Bronchial epithelial cell (primary cell): ENCODE results near the gene ZNFX1. TPM values are rescaled to one million over a fixed set of nuclear protein-coding genes. Genes with fewer than 3 reads are reported as not detected.

ENCODE experiments used
- DNase-seq: peaks from one replicate; pipeline ENCODE4 v3.0.0-alpha.2; 2010; ENCODE audit warnings: low read depth
- FAIRE-seq: peaks from 2 replicates; lab custom pipeline; 2011; peaks lifted over from hg19 to GRCh38; lab: Jason Lieb, UNC
- H3K27me3 ChIP-seq: 2 replicates; pipeline ENCODE4 v1.5.1; 2011; ENCODE audit warnings: low read length; ENCODE audit not compliant: control insufficient read depth, insufficient read depth
- H3K36me3 ChIP-seq: 2 replicates; pipeline ENCODE4 v1.5.1; 2011; ENCODE audit warnings: low read length; ENCODE audit not compliant: control insufficient read depth, insufficient read depth
- H3K4me3 ChIP-seq: 2 replicates; pipeline ENCODE4 v1.5.1; 2011; ENCODE audit warnings: mild to moderate bottlenecking, low read depth, low read length, control low read depth
- total RNA-seq: library from RNA; depleted of rRNA; stranded (reverse); fragments of >200 nt; gene quantifications from 2 replicates; pipeline ENCODE4 v1.2.1, GENCODE V29; 2014
- TF ChIP-seq, protein P1 (sequence below): IDR thresholded peaks from 2 replicates; pipeline ENCODE4 v1.5.1; 2011; ENCODE audit warnings: mild to moderate bottlenecking, moderate library complexity, low read length, control low read depth, inconsistent platforms; ENCODE audit not compliant: insufficient read depth, severe bottlenecking

Gene ZNFX1
- total RNA-seq, 1 donor from 2014 or later: 12.4 TPM

DNA sequence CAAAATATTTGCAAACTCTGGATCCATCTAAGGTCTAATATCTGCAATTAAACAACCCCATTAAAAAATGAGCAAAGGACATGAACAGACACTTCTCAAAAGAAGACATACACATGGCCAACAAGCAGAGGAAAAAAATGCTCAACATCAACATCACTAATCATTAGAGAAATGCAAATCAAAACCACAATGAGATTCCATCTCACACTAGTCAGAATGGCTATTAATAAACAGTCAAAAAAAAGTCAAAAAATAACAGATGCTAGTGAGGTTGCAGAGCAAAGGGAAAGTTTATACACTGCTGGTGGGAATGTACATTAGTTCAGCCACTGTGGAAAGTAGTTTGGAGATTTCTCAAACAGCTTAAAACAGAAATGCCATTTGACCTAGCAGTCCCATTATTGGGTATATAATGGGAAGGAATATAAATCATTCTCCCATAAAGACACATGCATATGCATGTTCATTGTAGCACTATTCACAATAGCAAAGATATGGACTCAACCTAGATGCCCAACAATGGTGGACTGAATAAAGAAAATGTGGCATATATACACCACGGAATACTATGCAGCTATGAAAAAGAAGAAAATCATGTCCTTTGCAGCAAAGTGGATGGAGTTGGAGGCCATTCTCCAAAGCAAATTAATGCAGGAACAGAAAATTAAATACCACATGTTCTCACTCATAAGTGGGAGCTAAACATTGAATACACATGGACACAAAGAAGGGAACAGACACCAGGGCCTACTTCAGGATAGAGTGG, 9.1 kb downstream of the ZNFX1 start:
- FAIRE-seq: no peak
- Histone ChIP-seq H3K27me3 (no peaks in the 10 kb centered on the region), H3K4me3 (no peak overlapping the region), H3K36me3 (peaks cover 25% of the 10 kb centered on the region)
- DNase-seq: no peak
- TF ChIP-seq, protein P1, sequence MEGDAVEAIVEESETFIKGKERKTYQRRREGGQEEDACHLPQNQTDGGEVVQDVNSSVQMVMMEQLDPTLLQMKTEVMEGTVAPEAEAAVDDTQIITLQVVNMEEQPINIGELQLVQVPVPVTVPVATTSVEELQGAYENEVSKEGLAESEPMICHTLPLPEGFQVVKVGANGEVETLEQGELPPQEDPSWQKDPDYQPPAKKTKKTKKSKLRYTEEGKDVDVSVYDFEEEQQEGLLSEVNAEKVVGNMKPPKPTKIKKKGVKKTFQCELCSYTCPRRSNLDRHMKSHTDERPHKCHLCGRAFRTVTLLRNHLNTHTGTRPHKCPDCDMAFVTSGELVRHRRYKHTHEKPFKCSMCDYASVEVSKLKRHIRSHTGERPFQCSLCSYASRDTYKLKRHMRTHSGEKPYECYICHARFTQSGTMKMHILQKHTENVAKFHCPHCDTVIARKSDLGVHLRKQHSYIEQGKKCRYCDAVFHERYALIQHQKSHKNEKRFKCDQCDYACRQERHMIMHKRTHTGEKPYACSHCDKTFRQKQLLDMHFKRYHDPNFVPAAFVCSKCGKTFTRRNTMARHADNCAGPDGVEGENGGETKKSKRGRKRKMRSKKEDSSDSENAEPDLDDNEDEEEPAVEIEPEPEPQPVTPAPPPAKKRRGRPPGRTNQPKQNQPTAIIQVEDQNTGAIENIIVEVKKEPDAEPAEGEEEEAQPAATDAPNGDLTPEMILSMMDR: no peak

DNA sequence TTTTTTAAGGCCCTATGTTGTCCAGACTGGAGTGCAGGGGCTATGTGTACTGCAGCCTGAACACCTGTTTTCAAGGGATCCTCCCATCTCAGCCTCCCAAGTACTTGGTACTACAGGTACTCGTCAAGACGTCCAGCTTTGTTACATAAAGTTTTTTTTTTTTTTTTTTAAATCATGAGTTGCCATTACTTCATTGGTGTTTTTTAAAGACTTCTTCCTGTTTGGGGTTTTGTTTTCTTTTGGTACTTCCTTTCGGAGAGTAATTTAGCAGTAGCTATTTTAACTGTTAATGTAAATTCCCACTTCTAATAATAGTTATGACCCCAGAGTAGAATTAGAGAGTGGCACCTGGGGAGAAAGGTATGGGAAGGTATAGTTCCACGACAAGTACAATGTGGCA, 10.5 kb downstream of the ZNFX1 start:
- Histone ChIP-seq H3K27me3 (no peaks in the 10 kb centered on the region), H3K36me3 (peaks cover 27% of the 10 kb centered on the region), H3K4me3 (no peak overlapping the region)
- no peak for DNase-seq
- no peak for FAIRE-seq
- TF ChIP-seq, protein P1: no peak

DNA sequence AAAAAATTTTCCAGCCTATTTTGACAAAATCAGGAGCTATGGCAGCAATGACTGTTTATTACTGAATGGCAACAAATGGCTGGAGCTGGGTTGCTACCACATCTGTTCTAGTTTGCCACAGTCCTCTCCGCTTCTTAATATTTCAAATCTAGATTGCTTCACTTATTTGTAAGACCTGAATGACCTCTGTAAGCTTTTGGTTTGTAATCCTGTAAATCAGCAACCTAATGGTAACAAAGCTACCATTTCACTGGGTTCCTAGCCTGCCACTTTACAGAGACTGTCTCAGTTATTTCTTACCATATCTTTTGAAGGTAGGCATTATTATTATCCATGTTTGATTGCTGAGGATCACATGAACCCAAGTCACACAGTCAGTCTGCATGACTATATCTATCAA, 15.4 kb downstream of the ZNFX1 start:
- no peak for DNase-seq
- no peak overlapping the region for H3K4me3 ChIP-seq
- H3K36me3 ChIP-seq: peaks cover 19% of the 10 kb centered on the region
- TF ChIP-seq, protein P1: no peak
- FAIRE-seq: no peak
- H3K27me3 ChIP-seq: no peaks in the 10 kb centered on the region

DNA sequence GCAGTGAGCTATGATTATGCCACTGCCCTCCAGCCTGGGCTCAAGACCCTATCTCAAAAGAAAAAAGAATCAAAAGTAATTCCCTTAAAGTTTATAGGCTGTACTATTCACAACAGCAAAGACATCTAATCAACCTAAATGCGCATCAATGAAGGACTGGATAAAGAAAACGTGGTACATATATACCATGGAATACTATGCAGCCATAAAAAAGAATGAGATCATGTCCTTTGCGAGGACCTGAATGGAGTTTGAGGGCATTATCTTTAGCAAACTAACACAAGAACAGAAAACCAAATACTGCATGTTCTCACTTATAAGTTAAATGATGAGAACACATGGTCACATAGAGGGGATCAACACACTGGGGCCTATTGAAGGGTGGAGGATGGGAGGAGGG, 16.7 kb downstream of the ZNFX1 start:
- Histone ChIP-seq H3K36me3 (peaks cover 30% of the 10 kb centered on the region), H3K27me3 (no peaks in the 10 kb centered on the region), H3K4me3 (no peak overlapping the region)
- DNase-seq (no peak), FAIRE-seq (no peak)
- TF ChIP-seq, protein P1: no peak

DNA sequence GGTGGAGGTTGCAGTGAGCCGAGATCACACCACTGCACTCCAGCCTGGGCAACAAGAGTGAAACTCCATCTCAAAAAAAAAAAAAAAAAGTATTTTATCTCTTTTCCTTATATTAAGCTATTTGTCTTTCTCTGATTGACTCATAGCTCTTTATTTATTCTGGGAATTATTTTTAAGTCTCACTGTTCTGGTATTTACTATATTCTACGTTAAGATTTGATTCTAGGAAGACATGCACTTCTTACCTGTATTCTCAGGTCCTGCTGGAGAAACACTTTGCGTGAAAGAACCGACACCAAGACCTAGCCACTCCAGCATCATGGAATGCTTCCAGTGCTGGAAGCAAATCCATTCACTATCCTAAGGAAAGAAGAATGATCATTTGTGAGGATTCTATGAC, 17.6 kb downstream of the ZNFX1 start:
- no peak overlapping the region for H3K4me3 ChIP-seq
- TF ChIP-seq, protein P1: no peak
- FAIRE-seq (no peak), DNase-seq (no peak)
- peaks cover 34% of the 10 kb centered on the region for H3K36me3 ChIP-seq
- H3K27me3 ChIP-seq: no peaks in the 10 kb centered on the region

DNA sequence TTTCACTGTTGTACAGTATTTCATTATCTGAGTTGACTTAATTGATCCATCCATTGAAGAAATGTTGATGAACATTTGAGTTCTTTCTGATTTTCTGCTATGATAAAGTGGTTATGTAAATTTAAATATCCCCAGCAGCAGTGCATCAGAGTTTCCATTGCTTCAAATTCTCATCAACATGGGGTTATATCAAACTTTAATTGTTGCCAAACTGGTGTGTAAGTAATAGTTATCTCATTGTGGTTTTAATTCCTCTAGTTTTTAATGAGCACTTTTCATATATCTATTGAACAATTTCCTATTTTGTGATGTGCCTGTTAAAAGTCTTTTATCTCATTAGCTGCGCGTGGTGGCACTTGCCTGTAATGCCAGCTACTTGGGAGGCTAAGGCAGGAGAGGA, 18.1 kb downstream of the ZNFX1 start:
- Histone ChIP-seq H3K36me3 (peaks cover 32% of the 10 kb centered on the region), H3K4me3 (no peak overlapping the region), H3K27me3 (no peaks in the 10 kb centered on the region)
- FAIRE-seq (no peak), DNase-seq (no peak)
- TF ChIP-seq, protein P1: no peak
